HG02759 (cell line): ENCODE data around the gene MT1E.
"Not testable (repeated sequence)": the region's sequence is repeated elsewhere in the genome, so short reads cannot be mapped to it uniquely, and the experiment has no call there.

Experiments
- ATAC-seq: cut with Tn5 transposase; IDR thresholded peaks from one replicate; pipeline ENCODE4 v1.9.1; 2021; ENCODE audit warnings: mild to moderate bottlenecking, moderate library complexity; ENCODE audit not compliant: unreplicated experiment

MT1E gene

GRCh38 chr16:56643080-56643778 lies 17.6 kb downstream of the MT1E start:
- ATAC-seq = peak; percentile 94

DNA sequence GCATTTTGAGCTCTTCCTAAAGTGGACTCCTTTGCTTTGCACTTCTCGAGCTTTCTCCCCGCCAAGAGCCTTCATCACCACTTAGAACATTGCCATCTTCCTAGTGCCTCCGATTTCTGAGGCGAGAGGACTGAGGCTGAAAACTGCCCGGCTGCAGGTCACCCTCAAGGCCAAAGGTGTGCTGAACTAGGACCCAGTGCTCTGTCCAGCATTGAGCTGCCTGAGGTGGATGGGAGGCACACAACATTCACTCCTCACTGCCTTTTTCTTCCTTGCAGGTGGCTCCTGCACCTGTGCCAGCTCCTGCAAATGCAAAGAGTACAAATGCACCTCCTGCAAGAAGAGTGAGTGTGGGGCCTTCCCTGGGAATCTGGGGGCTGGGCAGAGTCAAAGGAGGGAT lies 18.3 kb downstream of the MT1E start:
- no peak for ATAC-seq

DNA sequence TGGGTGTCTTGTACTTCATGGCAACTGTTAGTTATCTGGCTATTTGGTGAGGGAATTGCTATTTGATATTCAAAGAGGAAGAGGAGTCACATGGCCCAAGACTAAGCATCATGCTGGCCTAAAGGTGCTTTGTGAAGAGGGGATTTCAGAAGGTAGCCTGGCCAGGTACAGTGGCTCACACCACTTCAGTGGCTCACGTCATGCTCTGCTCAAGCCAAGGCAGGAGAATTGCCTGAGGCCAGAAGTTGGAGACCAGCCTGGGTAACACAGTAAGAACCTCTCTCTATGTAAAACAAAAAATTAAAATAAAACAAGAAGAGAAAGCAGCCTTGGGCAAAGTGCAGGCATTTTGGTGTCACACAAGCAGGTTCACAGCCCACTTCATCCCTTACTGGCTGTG lies 19.7 kb downstream of the MT1E start:
- no peak for ATAC-seq

GRCh38 chr16:56645838-56646237 lies 20.3 kb downstream of the MT1E start:
- no peak for ATAC-seq

DNA sequence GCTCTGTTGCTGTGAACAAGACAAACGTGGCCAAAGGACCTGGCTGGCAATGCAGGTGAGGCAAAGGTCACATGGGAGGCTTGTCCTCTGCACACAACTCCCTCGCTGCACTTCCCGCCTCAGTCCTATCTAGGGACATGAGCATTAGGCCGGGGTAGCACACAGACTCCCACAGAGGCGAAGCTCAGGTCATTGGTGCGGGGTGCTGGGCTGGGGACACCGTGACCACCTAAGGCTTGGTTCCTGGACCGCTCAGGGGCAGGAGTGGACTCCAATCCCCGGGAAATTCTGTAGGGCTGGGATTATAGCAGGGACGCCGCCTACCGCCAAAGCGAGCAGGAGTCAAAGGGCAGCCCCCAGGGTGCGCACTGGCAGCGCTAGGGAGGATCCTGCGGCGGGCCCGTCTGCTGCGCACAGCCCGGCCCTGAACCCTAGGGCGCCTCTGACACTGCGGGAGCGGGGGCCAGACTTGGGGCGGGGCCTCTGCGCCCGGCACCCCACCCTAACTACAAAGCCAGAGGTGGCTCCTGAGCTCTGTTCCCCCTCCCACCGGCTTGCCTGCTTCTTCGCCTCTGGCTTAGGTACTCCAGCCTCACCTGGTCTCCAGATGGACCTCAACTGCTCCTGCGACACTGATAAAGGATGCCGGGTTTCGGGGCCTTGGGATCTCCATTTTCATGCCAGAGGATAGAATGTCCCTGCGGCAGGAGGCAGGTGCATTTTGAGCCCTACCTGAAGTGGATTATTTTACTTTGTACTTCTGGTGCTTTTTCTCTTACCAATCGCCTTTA lies 22.3 kb downstream of the MT1E start:
- no peak for ATAC-seq

GRCh38 chr16:56649271-56649670 lies 23.7 kb downstream of the MT1E start:
- ATAC-seq = no peak

- no peak for ATAC-seq
Measured at GRCh38 chr16:56649820-56650219, 24.2 kb downstream of the MT1E start.

GRCh38 chr16:56651586-56651985 lies 26.0 kb downstream of the MT1E start, which contains the start of gene MT1B:
Gene MT1B, plus strand, starts transcription at chr16:56651886. Its CDS starts 68 bp downstream, at chr16:56651954.
- ATAC-seq = no peak

- ATAC-seq = no peak
Measured at GRCh38 chr16:56652600-56652999, 27.0 kb downstream of the MT1E start.

DNA sequence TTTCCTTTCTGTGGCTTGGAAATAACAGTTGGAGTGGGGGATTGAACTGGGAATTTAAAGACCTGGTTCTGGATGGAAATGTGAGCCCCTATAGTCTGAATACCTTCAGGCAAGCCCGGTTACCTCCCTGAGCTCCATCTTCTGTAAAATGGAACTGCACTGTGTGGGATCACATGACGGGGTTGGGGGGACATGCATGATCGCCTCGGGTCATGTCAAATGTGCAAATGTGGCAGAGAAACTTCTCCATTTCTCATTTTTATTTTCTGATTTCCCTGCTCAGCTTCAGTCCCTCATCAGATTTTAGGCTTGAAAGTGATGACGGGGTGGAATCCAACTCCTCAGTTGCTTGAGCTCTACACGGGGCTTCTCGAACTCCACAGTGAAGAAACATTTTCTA lies 27.6 kb downstream of the MT1E start:
- ATAC-seq = no peak

GRCh38 chr16:56657555-56658326 lies 32.2 kb downstream of the MT1E start, which contains the start of gene MT1F:
Gene MT1F, plus strand, starts transcription at chr16:56657959. Its CDS starts 100 bp downstream, at chr16:56658059.
- peak; percentile 61 for ATAC-seq

DNA sequence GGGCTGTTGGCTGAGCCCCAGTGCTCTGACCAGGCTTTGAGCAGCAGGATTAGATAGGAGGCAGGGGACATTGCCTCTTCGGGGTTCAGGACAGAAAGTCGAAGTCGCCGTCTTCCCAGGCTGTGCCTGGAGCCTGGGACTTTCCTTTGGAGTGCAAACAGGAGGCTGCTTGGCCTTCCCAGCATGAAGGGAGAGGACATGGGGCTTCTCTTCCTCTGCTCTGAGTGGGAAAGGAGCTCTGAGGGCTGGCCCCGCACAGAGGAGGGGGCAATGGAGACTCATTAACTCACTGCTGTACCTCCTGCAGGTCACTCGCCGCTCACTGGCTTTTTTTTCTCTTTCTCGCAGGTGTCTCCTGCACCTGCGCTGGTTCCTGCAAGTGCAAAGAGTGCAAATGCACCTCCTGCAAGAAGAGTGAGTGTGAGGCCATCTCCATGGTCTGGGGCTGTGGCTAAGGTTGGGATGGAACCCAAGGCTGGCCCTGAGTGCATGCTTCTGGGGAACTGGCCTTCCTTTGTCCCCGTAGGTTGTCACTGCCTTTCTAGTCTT lies 32.8 kb downstream of the MT1E start:
- ATAC-seq = no peak

DNA sequence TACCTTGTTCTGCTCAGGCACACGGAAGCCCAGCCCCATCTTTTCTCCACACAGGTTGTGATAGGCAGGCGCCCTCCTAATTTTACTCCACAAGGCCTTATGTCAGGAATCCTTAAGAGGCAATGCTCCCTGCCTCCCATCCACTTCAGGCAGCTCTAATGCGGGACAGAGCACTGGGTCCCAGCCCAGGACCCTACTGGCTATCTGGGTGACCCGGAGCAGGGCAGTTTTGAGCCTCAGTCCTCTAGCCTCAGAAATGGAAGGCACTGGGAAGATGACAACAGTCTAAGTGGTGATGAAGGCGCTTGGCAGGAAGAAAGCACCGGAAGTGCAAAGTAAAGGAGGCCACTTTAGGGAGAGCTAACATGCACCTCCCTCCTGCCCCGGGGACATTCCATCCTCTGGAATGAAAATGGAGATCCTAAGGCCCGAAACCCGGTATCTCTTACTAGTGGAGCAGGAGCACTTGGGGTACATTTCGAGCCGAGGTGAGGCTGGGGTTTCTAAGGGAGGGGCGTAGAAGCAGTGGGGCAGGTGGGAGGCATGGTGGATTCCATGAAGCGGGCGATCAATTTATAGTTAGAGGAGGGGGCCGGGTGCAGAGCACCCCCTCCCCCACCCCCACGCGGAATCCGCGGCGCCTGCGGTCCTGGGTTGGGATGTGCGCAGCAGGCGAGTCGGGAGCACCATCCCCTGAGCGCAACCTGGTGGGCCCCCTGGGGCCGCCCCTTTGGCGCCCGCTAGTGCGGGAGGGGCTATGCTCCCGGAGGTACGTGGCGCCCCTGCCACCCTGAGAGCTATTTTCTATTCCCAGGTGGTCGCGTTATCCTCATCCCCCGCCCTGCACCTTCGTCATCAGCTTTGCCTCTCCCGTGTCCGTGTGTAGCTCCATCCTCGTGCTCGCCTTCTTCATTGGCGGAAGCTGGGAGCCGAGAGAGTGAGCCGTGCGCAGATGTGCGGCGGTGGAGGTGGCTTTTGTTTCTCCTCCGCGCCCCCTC lies 37.1 kb downstream of the MT1E start:
- ATAC-seq = no peak

DNA sequence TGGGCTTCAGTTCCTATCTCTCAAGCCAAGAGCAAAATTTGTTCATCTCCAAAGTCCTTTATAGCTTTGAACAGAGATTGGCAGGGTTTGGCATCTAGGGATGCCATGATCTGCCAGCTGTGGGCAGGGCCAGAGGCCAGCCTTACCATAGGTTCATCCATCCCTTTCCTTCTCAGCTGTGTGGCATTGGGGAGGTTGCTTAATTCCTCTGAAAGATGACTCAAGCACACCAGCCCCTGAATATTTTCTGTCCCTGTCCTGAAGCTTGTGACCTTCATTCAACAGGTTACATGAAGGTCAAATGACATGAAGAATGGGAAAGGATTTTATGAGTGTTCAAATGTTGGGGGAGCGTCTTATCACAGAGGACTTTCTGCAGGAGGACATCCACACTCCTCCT lies 38.9 kb downstream of the MT1E start:
- ATAC-seq = no peak

GRCh38 chr16:56665286-56666261 lies 40.0 kb downstream of the MT1E start:
- ATAC-seq = not testable (repeated sequence)

GRCh38 chr16:56667581-56668571 lies 42.3 kb downstream of the MT1E start, which contains the start of gene MT1G:
Gene MT1G, minus strand, starts transcription at chr16:56668065. Its CDS starts 72 bp downstream, at chr16:56667993.
- no peak for ATAC-seq
